ENCODE measurements around the gene CAVIN2. TPM values are rescaled to one million over a fixed set of nuclear protein-coding genes. Genes with fewer than 3 reads are reported as not detected.

CAVIN2 gene
- total RNA-seq, 1 experiment from 2014 or later = 2.3 TPM

- Histone ChIP-seq H4K20me1 (ENCODE audit: insufficient read depth) (no peaks in the 10 kb centered on the region), H3K4me3 (no peak overlapping the region), H3K36me3 (ENCODE audit: low read depth) (no peaks in the 10 kb centered on the region), H3K27me3 (ENCODE audit: insufficient read depth, low read depth) (no peaks in the 10 kb centered on the region), H3K9me2 (ENCODE audit: insufficient read depth) (no peaks in the 10 kb centered on the region; the same call in 1 of the 2 replicates), H3K79me2 (ENCODE audit: low read depth) (no peaks in the 10 kb centered on the region), H3K4me1 (replicated peaks; ENCODE audit: insufficient read depth) (no peaks in the 10 kb centered on the region), H3K4me2 (no peak overlapping the region), H3K9me3 (ENCODE audit: insufficient read depth, low read depth) (no peaks in the 10 kb centered on the region), H3F3A (ENCODE audit: insufficient read depth, low read depth) (no peaks in the 10 kb centered on the region), H2AFZ (no peak overlapping the region), H3K27ac (no peak overlapping the region)
- no peak for TF ChIP-seq EZH2 (IDR thresholded peaks at IDR 0.05; ENCODE audit: low read depth)
- TF ChIP-seq CTCF (conservative IDR thresholded peaks at IDR 0.05) = no peak
- ChIA-PET POLR2A (ENCODE audit: unreplicated experiment) (no interaction called here), CTCF (no interaction called here)
- intact Hi-C loops (cut with micrococcal nuclease; ENCODE audit: unreplicated experiment) = no loop called here
- BruUV-seq (replicated peaks) = no TSS peak
- DNase-seq = no peak
These were observed 54.8 kb downstream of the CAVIN2 start for GRCh38 chr2:191791953-191792560.

DNA sequence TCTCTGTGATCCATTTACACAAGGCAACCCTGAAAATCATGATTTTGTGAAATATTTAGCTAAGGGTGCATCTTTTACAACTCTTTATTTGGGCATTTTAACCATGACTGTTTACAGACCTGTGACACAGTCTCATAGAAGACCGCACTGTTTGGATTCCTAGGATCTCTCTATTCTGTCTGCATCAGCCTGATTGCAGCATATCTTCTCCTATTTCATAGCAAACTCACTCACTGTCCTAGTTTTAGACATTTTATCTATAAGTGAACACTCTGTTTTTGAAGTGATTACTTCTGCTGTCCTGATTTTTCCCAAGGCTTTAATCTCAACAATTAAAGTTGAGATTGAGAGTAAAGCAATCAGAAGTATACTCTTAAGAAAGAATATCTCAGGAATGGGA is 56.2 kb downstream of the CAVIN2 start:
- intact Hi-C loops (cut with micrococcal nuclease; ENCODE audit: unreplicated experiment) = no loop called here
- no peak overlapping the region for H3K4me3 ChIP-seq

DNA sequence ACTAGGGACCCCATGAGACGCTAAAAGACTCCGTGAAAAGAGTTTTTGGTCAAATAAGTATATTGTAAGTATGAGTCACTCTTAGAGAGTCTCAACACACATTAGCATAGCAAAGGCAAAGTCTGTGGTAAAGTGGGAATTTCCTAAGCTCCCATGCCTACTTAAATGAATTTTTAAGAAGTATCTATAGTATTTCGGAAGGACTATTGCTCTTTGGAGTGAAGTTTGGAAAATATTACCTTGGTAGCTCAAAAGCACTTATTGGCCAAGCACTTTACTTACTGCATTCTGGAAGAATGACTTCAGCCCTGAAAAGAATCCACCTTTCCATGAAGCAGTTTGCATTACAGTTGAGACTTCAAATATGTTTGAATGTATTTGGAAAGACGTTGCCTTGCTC is 57.1 kb downstream of the CAVIN2 start:
- no peaks in the 10 kb centered on the region for H3K27me3 ChIP-seq (ENCODE audit: insufficient read depth, low read depth)
- H3K4me3 ChIP-seq = no peak overlapping the region
- no peak overlapping the region for H3K4me2 ChIP-seq
- H3K27ac ChIP-seq = no peak overlapping the region
- H3F3A ChIP-seq (ENCODE audit: insufficient read depth, low read depth) = no peaks in the 10 kb centered on the region
- ChIA-PET CTCF (no interaction called here), POLR2A (ENCODE audit: unreplicated experiment) (no interaction called here)
- no peaks in the 10 kb centered on the region for H3K79me2 ChIP-seq (ENCODE audit: low read depth)
- H3K36me3 ChIP-seq (ENCODE audit: low read depth) = no peaks in the 10 kb centered on the region
- H3K4me1 ChIP-seq (replicated peaks; ENCODE audit: insufficient read depth) = no peaks in the 10 kb centered on the region
- no peaks in the 10 kb centered on the region; the same call in 1 of the 2 replicates for H3K9me2 ChIP-seq (ENCODE audit: insufficient read depth)
- no TSS peak for BruUV-seq (replicated peaks)
- TF ChIP-seq CTCF (conservative IDR thresholded peaks at IDR 0.05) = no peak
- TF ChIP-seq EZH2 (IDR thresholded peaks at IDR 0.05; ENCODE audit: low read depth) = no peak
- H3K9me3 ChIP-seq (ENCODE audit: insufficient read depth, low read depth) = no peaks in the 10 kb centered on the region
- DNase-seq = no peak
- intact Hi-C loops (cut with micrococcal nuclease; ENCODE audit: unreplicated experiment) = no loop called here
- H4K20me1 ChIP-seq (ENCODE audit: insufficient read depth) = no peaks in the 10 kb centered on the region
- H2AFZ ChIP-seq = no peak overlapping the region

More for the DNA sequence above, 56.2 kb downstream of the CAVIN2 start:
- H3K27ac ChIP-seq = no peak overlapping the region
- no peak overlapping the region for H3K4me2 ChIP-seq
- DNase-seq = no peak
- H3K9me2 ChIP-seq (ENCODE audit: insufficient read depth) = no peaks in the 10 kb centered on the region; the same call in 1 of the 2 replicates
- H3K79me2 ChIP-seq (ENCODE audit: low read depth) = no peaks in the 10 kb centered on the region
- ChIA-PET POLR2A (ENCODE audit: unreplicated experiment) (no interaction called here), CTCF (no interaction called here)
- no peak overlapping the region for H2AFZ ChIP-seq
- BruUV-seq (replicated peaks) = no TSS peak
- H3K27me3 ChIP-seq (ENCODE audit: insufficient read depth, low read depth) = no peaks in the 10 kb centered on the region
- H3K9me3 ChIP-seq (ENCODE audit: insufficient read depth, low read depth) = no peaks in the 10 kb centered on the region
- TF ChIP-seq EZH2 (IDR thresholded peaks at IDR 0.05; ENCODE audit: low read depth) (no peak), CTCF (conservative IDR thresholded peaks at IDR 0.05) (no peak)
- no peaks in the 10 kb centered on the region for H4K20me1 ChIP-seq (ENCODE audit: insufficient read depth)
- no peaks in the 10 kb centered on the region for H3K4me1 ChIP-seq (replicated peaks; ENCODE audit: insufficient read depth)
- no peaks in the 10 kb centered on the region for H3K36me3 ChIP-seq (ENCODE audit: low read depth)
- H3F3A ChIP-seq (ENCODE audit: insufficient read depth, low read depth) = no peaks in the 10 kb centered on the region

Data from PC-9 (cell line).